HCT116 (cell line): ENCODE results near the gene PIPOX. TPM values are rescaled to one million over a fixed set of nuclear protein-coding genes. Genes with fewer than 3 reads are reported as not detected.

ENCODE experiments used
- total RNA-seq: library from RNA; stranded (reverse); gene quantifications from one replicate; pipeline ENCODE4 v1.2.1, GENCODE V29; 2021; ENCODE audit not compliant: unreplicated experiment

Gene PIPOX
- total RNA-seq, 1 experiment from 2014 or later = 1.8 TPM

Other genes with a start within 250 kb of the PIPOX start
- 22.7 TPM for gene FAM222B, start 200.4 kb upstream of the PIPOX start, total RNA-seq
- gene ERAL1, start 188.1 kb upstream of the PIPOX start, total RNA-seq = 52.0 TPM
- 98.1 TPM for gene FLOT2, start 145.4 kb upstream of the PIPOX start, total RNA-seq
- gene DHRS13, start 140.1 kb upstream of the PIPOX start, total RNA-seq = 13.5 TPM
- gene PHF12, start 91.6 kb upstream of the PIPOX start, total RNA-seq = 35.7 TPM
- gene SEZ6, start 37.1 kb upstream of the PIPOX start, total RNA-seq = 0.22 TPM
- 37.2 TPM for gene MYO18A, start 137.3 kb downstream of the PIPOX start, total RNA-seq
- gene CRYBA1, start 203.7 kb downstream of the PIPOX start, total RNA-seq = not detected